Smooth muscle cell (in vitro differentiated cells): ENCODE data around the gene ERGIC2. TPM values are rescaled to one million over a fixed set of nuclear protein-coding genes. Genes with fewer than 3 reads are reported as not detected.

Source experiments
- DNase-seq: peaks from one replicate; lab custom pipeline; 2025; ENCODE audit not compliant: unreplicated experiment; lab: John Stamatoyannopoulos, UW
- H2AFZ ChIP-seq: fragments of 200-600 bp; sonication (generic); 2 replicates; pipeline ENCODE4 v1.6.0; 2016; ENCODE audit warnings: antibody characterized with exemption, low read depth, mild to moderate bottlenecking
- H3F3A ChIP-seq: fragments of 200-600 bp; sonication (generic); 2 replicates; pipeline ENCODE4 v1.6.0; 2017; ENCODE audit warnings: antibody characterized with exemption, low read depth
- H3K27ac ChIP-seq: fragments of 200-600 bp; sonication (generic); 2 replicates; pipeline ENCODE4 v1.5.1; 2016; ENCODE audit warnings: low read depth, mild to moderate bottlenecking
- H3K27me3 ChIP-seq: fragments of 200-600 bp; sonication (generic); 2 replicates; pipeline ENCODE4 v1.6.1; 2016; ENCODE audit warnings: low read depth, mild to moderate bottlenecking
- H3K36me3 ChIP-seq: fragments of 200-600 bp; sonication (generic); 2 replicates; pipeline ENCODE4 v1.5.1; 2016; ENCODE audit warnings: low read depth
- H3K4me1 ChIP-seq: fragments of 200-600 bp; sonication (generic); 2 replicates; pipeline ENCODE4 v1.5.1; 2016; ENCODE audit warnings: low read depth
- H3K4me2 ChIP-seq: fragments of 200-600 bp; sonication (generic); 2 replicates; pipeline ENCODE4 v1.6.0; 2016; ENCODE audit warnings: mild to moderate bottlenecking
- H3K4me3 ChIP-seq: fragments of 200-600 bp; sonication (generic); 2 replicates; pipeline ENCODE4 v1.5.1; 2016; ENCODE audit warnings: mild to moderate bottlenecking
- H3K79me2 ChIP-seq: fragments of 200-600 bp; sonication (generic); 2 replicates; pipeline ENCODE4 v1.6.0; 2016; ENCODE audit warnings: low read depth, mild to moderate bottlenecking
- H3K9ac ChIP-seq: fragments of 200-600 bp; sonication (generic); 2 replicates; pipeline ENCODE4 v1.6.0; 2016; ENCODE audit warnings: low read depth
- H3K9me3 ChIP-seq: fragments of 200-600 bp; sonication (generic); replicated peaks from 2 replicates; pipeline ENCODE4 v1.5.1; 2016; ENCODE audit warnings: low read depth
- H4K20me1 ChIP-seq: fragments of 200-600 bp; sonication (generic); 2 replicates; pipeline ENCODE4 v1.6.0; 2016; ENCODE audit warnings: low read depth
- CTCF ChIP-seq: fragments of 200-600 bp; sonication (generic); IDR thresholded peaks from 2 replicates; pipeline ENCODE4 v1.5.1; 2017; ENCODE audit warnings: borderline replicate concordance, mild to moderate bottlenecking, antibody characterized with exemption; ENCODE audit not compliant: insufficient read depth, poor library complexity, severe bottlenecking
- WGBS: methylation state at CpG from one replicate; pipeline ENCODE4 v1.1.7; 2016; ENCODE audit warnings: low lambda C conversion rate; 5-methylcytosine and 5-hydroxymethylcytosine counted together
- polyA plus RNA-seq: library from polyadenylated mRNA; unstranded; fragments of >200 nt; fragmentation: Nextera tagmentation; extraction: Ambion mirVana; gene quantifications from 2 replicates; pipeline ENCODE4 v1.2.1, GENCODE V29; 2016
- total RNA-seq: library from RNA; depleted of rRNA; stranded (reverse); fragments of >200 nt; gene quantifications from 2 replicates; pipeline ENCODE4 v1.2.3, GENCODE V29; 2014

The ERGIC2 gene
- total and polyA plus RNA-seq, 2 experiments from 2014 or later = 121 to 139 TPM

- H3K36me3 ChIP-seq = no peaks in the 10 kb centered on the region
- no peak overlapping the region for H3K9ac ChIP-seq
- no peak overlapping the region for H3K4me3 ChIP-seq
- TF ChIP-seq CTCF = no peak
- no peak overlapping the region for H3K4me2 ChIP-seq
- no peak for DNase-seq
- H3K4me1 ChIP-seq = no peaks in the 10 kb centered on the region
- no peak overlapping the region for H2AFZ ChIP-seq
- H3K9me3 ChIP-seq = no peaks in the 10 kb centered on the region
- WGBS = 97% methylated on average over 2 of the region's 2 CpGs
- no peaks in the 10 kb centered on the region for H3F3A ChIP-seq
- no peak overlapping the region for H3K27ac ChIP-seq
- no peaks in the 10 kb centered on the region for H3K79me2 ChIP-seq
- no peaks in the 10 kb centered on the region for H4K20me1 ChIP-seq
- no peaks in the 10 kb centered on the region for H3K27me3 ChIP-seq
Observed at GRCh38 chr12:29306266-29306665, 74.7 kb downstream of the ERGIC2 start.

GRCh38 chr12:29304388-29304787, 76.6 kb downstream of the ERGIC2 start:
- H2AFZ ChIP-seq = no peak overlapping the region
- no peaks in the 10 kb centered on the region for H4K20me1 ChIP-seq
- H3K79me2 ChIP-seq = no peaks in the 10 kb centered on the region
- no peaks in the 10 kb centered on the region for H3K27me3 ChIP-seq
- H3F3A ChIP-seq = no peaks in the 10 kb centered on the region
- no peak overlapping the region for H3K4me3 ChIP-seq
- H3K4me1 ChIP-seq = no peaks in the 10 kb centered on the region
- no peak overlapping the region for H3K4me2 ChIP-seq
- no peak overlapping the region for H3K9ac ChIP-seq
- no peak for TF ChIP-seq CTCF
- no peaks in the 10 kb centered on the region for H3K36me3 ChIP-seq
- no peak overlapping the region for H3K27ac ChIP-seq
- H3K9me3 ChIP-seq = no peaks in the 10 kb centered on the region
- no peak for DNase-seq

GRCh38 chr12:29301114-29301513, 79.9 kb downstream of the ERGIC2 start:
- no peaks in the 10 kb centered on the region for H3F3A ChIP-seq
- no peaks in the 10 kb centered on the region for H3K27me3 ChIP-seq

More at GRCh38 chr12:29301114-29301513, 79.9 kb downstream of the ERGIC2 start:
- Histone ChIP-seq H3K9ac (no peak overlapping the region), H3K27ac (no peak overlapping the region), H3K4me1 (no peaks in the 10 kb centered on the region), H3K9me3 (no peaks in the 10 kb centered on the region), H3K4me2 (no peak overlapping the region), H3K79me2 (no peaks in the 10 kb centered on the region), H3K36me3 (no peaks in the 10 kb centered on the region), H2AFZ (no peak overlapping the region), H4K20me1 (no peaks in the 10 kb centered on the region), H3K4me3 (no peak overlapping the region)
- DNase-seq = no peak
- 89% methylated on average over 3 of the region's 3 CpGs for WGBS
- no peak for TF ChIP-seq CTCF
